ENCODE results near the gene PDZD2.
"Not testable (repeated sequence)": the region's sequence is repeated elsewhere in the genome, so short reads cannot be mapped to it uniquely, and the experiment has no call there.

PDZD2 gene

GRCh38 chr5:31769530-31769929, 130.6 kb downstream of the PDZD2 start:
- H3K4me3 ChIP-seq (ENCODE audit: low read depth, low read length) = no peak overlapping the region
- DNase-seq (ENCODE audit: low read depth) = no peak
- TF ChIP-seq CTCF (IDR thresholded peaks at IDR 0.05; ENCODE audit: control insufficient read depth, extremely low read depth, insufficient read depth) = no peak

GRCh38 chr5:31770132-31770720, 131.3 kb downstream of the PDZD2 start:
- H3K4me3 ChIP-seq (ENCODE audit: low read depth, low read length) = no peak overlapping the region
- no peak for DNase-seq (ENCODE audit: low read depth)
- no peak for TF ChIP-seq CTCF (IDR thresholded peaks at IDR 0.05; ENCODE audit: control insufficient read depth, extremely low read depth, insufficient read depth)

GRCh38 chr5:31770998-31771397, 132.1 kb downstream of the PDZD2 start:
- no peak for DNase-seq (ENCODE audit: low read depth)
- no peak for TF ChIP-seq CTCF (IDR thresholded peaks at IDR 0.05; ENCODE audit: control insufficient read depth, extremely low read depth, insufficient read depth)
- H3K4me3 ChIP-seq (ENCODE audit: low read depth, low read length) = no peak overlapping the region

- H3K4me3 ChIP-seq (ENCODE audit: low read depth, low read length) = no peak overlapping the region
- no peak for DNase-seq (ENCODE audit: low read depth)
- no peak for TF ChIP-seq CTCF (IDR thresholded peaks at IDR 0.05; ENCODE audit: control insufficient read depth, extremely low read depth, insufficient read depth)
Measured at GRCh38 chr5:31771500-31771899, 132.6 kb downstream of the PDZD2 start.

- H3K4me3 ChIP-seq (ENCODE audit: low read depth, low read length); DNase-seq (ENCODE audit: low read depth): not testable (repeated sequence)
Measured at GRCh38 chr5:31776294-31776693, 137.4 kb downstream of the PDZD2 start.

- no peak overlapping the region for H3K4me3 ChIP-seq (ENCODE audit: low read depth, low read length)
- DNase-seq (ENCODE audit: low read depth) = no peak
- TF ChIP-seq CTCF (IDR thresholded peaks at IDR 0.05; ENCODE audit: control insufficient read depth, extremely low read depth, insufficient read depth) = no peak
Measured at GRCh38 chr5:31776976-31777651, 138.2 kb downstream of the PDZD2 start.

- DNase-seq (ENCODE audit: low read depth) = no peak
- no peak for TF ChIP-seq CTCF (IDR thresholded peaks at IDR 0.05; ENCODE audit: control insufficient read depth, extremely low read depth, insufficient read depth)
- no peak overlapping the region for H3K4me3 ChIP-seq (ENCODE audit: low read depth, low read length)
Measured at GRCh38 chr5:31781772-31782171, 142.8 kb downstream of the PDZD2 start.
